WTC11 (cell line): ENCODE results near the gene AKNAD1. TPM values are rescaled to one million over a fixed set of nuclear protein-coding genes. Genes with fewer than 3 reads are reported as not detected.

Source experiments
- ATAC-seq: fragments of 200-7000 bp; cut with Tn5 transposase; 2 replicates; pipeline ENCODE4 v1.10.0; 2021; ENCODE audit warnings: mild to moderate bottlenecking, moderate library complexity
- CTCF ChIA-PET: fragments of 300-600 bp; sonication (Branson Sonifier 250); formaldehyde crosslinking; loops from one replicate; lab custom pipeline; 2021; ENCODE audit warnings: antibody characterized with exemption; lab: Charles Lee
- POLR2A ChIA-PET: fragments of 350-600 bp; sonication (Branson Sonifier 250); formaldehyde crosslinking; loops from one replicate; lab custom pipeline; 2021; ENCODE audit warnings: antibody characterized with exemption; lab: Charles Lee
- DNase-seq: peaks from one replicate; pipeline ENCODE4 v3.0.0; 2021; ENCODE audit warnings: low spot score
- H3K27ac Mint-ChIP-seq: 2 replicates; pipeline ENCODE4 v1.8.0; 2021; ENCODE audit warnings: mixed read lengths
- H3K27me3 Mint-ChIP-seq: 2 replicates; pipeline ENCODE4 v1.8.0; 2021; ENCODE audit warnings: low read depth, mild to moderate bottlenecking, moderate library complexity, mixed read lengths
- H3K36me3 Mint-ChIP-seq: 2 replicates; pipeline ENCODE4 v1.8.0; 2021; ENCODE audit warnings: mixed read lengths
- H3K4me1 Mint-ChIP-seq: 2 replicates; pipeline ENCODE4 v1.8.0; 2022; ENCODE audit warnings: mixed read lengths
- H3K4me3 Mint-ChIP-seq: 2 replicates; pipeline ENCODE4 v1.8.0; 2021; ENCODE audit warnings: mild to moderate bottlenecking, moderate library complexity, mixed read lengths
- H3K9me3 Mint-ChIP-seq: 2 replicates; pipeline ENCODE4 v1.8.0; 2021; ENCODE audit warnings: mixed read lengths
- ATF1 ChIP-seq: sonication (generic); formaldehyde crosslinking; IDR thresholded peaks from 2 replicates; pipeline ENCODE4 v1.8.1; 2023; ENCODE audit warnings: mild to moderate bottlenecking, moderate library complexity, missing genetic modification reagents
- ELF4 ChIP-seq: sonication (generic); formaldehyde crosslinking; IDR thresholded peaks from 2 replicates; pipeline ENCODE4 v1.8.1; 2022; ENCODE audit warnings: low read depth, mild to moderate bottlenecking, moderate library complexity, missing genetic modification reagents
- ESRRA ChIP-seq: sonication (generic); formaldehyde crosslinking; IDR thresholded peaks from 2 replicates; pipeline ENCODE4 v1.8.1; 2022; ENCODE audit warnings: mild to moderate bottlenecking, missing genetic modification reagents, borderline replicate concordance
- GABPB1 ChIP-seq: sonication (generic); formaldehyde crosslinking; IDR thresholded peaks from 2 replicates; pipeline ENCODE4 v1.8.1; 2023; ENCODE audit warnings: mild to moderate bottlenecking, missing genetic modification reagents
- IRF2 ChIP-seq: sonication (generic); formaldehyde crosslinking; IDR thresholded peaks from 2 replicates; pipeline ENCODE4 v1.8.0; 2022; ENCODE audit warnings: low read depth, missing genetic modification reagents, borderline replicate concordance
- NFYB ChIP-seq: sonication (generic); formaldehyde crosslinking; conservative IDR thresholded peaks from 2 replicates; pipeline ENCODE4 v1.8.0; 2022; ENCODE audit warnings: low read depth, missing genetic modification reagents
- NR1H2 ChIP-seq: sonication (generic); formaldehyde crosslinking; IDR thresholded peaks from 2 replicates; pipeline ENCODE4 v1.9.0; 2021; ENCODE audit warnings: mild to moderate bottlenecking, moderate library complexity, missing genetic modification reagents
- NR2C2 ChIP-seq: sonication (generic); formaldehyde crosslinking; IDR thresholded peaks from 2 replicates; pipeline ENCODE4 v1.8.0; 2022; ENCODE audit warnings: mild to moderate bottlenecking, missing genetic modification reagents
- NR3C1 ChIP-seq: sonication (generic); formaldehyde crosslinking; conservative IDR thresholded peaks from 2 replicates; pipeline ENCODE4 v1.8.1; 2023; ENCODE audit warnings: low read depth, mild to moderate bottlenecking, missing genetic modification reagents
- PRRX2 ChIP-seq: fragments of 250-450 bp; sonication (Bioruptor Pico); IDR thresholded peaks from 2 replicates; pipeline ENCODE4 v1.8.0; 2021; ENCODE audit warnings: mild to moderate bottlenecking
- ZNF138 ChIP-seq: sonication (generic); formaldehyde crosslinking; conservative IDR thresholded peaks from 2 replicates; pipeline ENCODE4 v1.8.1; 2022; ENCODE audit warnings: mild to moderate bottlenecking, moderate library complexity, missing genetic modification reagents
- total RNA-seq: library from RNA; stranded (reverse); gene quantifications from 3 replicates; pipeline ENCODE4 v1.2.3, GENCODE V29; 2021
- TF ChIP-seq, protein P1 (sequence below): sonication (generic); formaldehyde crosslinking; IDR thresholded peaks from 2 replicates; pipeline ENCODE4 v1.8.1; 2022; ENCODE audit warnings: mild to moderate bottlenecking, missing genetic modification reagents, moderate library complexity, borderline replicate concordance
- TF ChIP-seq, protein P2 (sequence below): fragments of 250-450 bp; sonication (Bioruptor Pico); IDR thresholded peaks from 2 replicates; pipeline ENCODE4 v1.8.0; 2021; ENCODE audit warnings: mild to moderate bottlenecking
- TF ChIP-seq, protein P3 (sequence below): sonication (generic); formaldehyde crosslinking; IDR thresholded peaks from 2 replicates; pipeline ENCODE4 v1.8.0; 2022; ENCODE audit warnings: mild to moderate bottlenecking, missing genetic modification reagents
- TF ChIP-seq, protein P4 (sequence below): sonication (generic); formaldehyde crosslinking; IDR thresholded peaks from 2 replicates; pipeline ENCODE4 v1.8.1; 2022; ENCODE audit warnings: mild to moderate bottlenecking, moderate library complexity, missing genetic modification reagents
- TF ChIP-seq, protein P5 (sequence below): sonication (generic); formaldehyde crosslinking; IDR thresholded peaks from 2 replicates; pipeline ENCODE4 v1.8.1; 2023; ENCODE audit warnings: mild to moderate bottlenecking, missing genetic modification reagents
- TF ChIP-seq, protein P6 (sequence below): sonication (generic); formaldehyde crosslinking; IDR thresholded peaks from 2 replicates; pipeline ENCODE4 v1.8.1; 2023; ENCODE audit warnings: mild to moderate bottlenecking, missing genetic modification reagents, moderate library complexity

AKNAD1 gene
- total RNA-seq, 1 experiment from 2014 or later, result not detected

DNA sequence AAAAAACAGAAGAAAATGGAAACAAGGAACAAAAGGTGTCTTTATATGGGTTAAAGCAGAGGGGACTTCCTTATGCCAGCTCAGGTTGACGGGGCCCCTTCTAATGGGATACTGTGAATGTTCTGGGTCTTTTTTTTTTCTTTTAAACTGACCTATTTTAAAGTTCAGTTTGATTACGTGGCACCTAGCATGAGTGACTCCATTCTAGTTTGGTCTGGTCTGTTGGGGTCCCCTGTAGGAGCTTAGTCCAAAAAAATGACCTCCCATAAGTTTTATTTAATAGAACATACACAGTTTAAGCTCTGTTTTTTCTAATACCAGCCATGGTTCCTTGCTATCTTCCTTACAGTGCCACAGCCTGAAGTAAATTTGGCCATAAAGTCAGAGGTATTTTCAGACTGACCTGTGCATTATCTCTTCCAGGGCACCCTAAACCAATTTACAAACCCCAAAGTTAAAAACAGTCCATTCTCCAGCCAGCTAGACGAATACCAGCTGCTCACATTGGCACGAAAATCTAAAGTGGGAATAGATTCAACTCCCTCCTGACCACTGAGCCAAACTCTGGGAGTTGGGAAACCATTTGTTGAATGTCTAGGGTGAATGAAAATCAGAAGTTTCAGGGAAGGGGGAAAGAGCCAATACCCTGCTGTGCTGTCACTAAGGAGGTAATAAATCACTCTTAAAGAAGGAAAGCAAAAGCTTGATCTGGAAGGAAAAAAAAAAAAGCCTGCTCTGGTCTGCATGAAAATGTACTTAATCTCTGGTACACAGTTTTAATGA is 42.4 kb downstream of the AKNAD1 start:
- ChIA-PET POLR2A (no interaction called here), CTCF (interaction anchor here (0.8 to 0.9 kb wide), 2 partner anchors 14 to 84 kb away, joined by 3 to 4 read pairs; no protein-coding TSS in a partner anchor)
- no peaks in the 10 kb centered on the region for H3K9me3 Mint-ChIP-seq
- H3K27ac Mint-ChIP-seq, result no peak overlapping the region
- ATAC-seq (no peak), DNase-seq (no peak)
- peaks cover 2% of the 10 kb centered on the region; the same call in 1 of the 2 replicates for H3K36me3 Mint-ChIP-seq
- H3K27me3 Mint-ChIP-seq, result no peaks in the 10 kb centered on the region
- no peak overlapping the region for H3K4me3 Mint-ChIP-seq
- peaks cover 35% of the 10 kb centered on the region for H3K4me1 Mint-ChIP-seq
- TF ChIP-seq NR2C2 (no peak), NR1H2 (no peak), ZNF138 (CRISPR knock-in tag) (no peak), ESRRA (no peak), ATF1 (CRISPR knock-in tag) (no peak), NR3C1 (no peak), ELF4 (CRISPR knock-in tag) (no peak), PRRX2 (CRISPR knock-in tag) (no peak), NFYB (CRISPR knock-in tag) (no peak)
- TF ChIP-seq, protein P1, sequence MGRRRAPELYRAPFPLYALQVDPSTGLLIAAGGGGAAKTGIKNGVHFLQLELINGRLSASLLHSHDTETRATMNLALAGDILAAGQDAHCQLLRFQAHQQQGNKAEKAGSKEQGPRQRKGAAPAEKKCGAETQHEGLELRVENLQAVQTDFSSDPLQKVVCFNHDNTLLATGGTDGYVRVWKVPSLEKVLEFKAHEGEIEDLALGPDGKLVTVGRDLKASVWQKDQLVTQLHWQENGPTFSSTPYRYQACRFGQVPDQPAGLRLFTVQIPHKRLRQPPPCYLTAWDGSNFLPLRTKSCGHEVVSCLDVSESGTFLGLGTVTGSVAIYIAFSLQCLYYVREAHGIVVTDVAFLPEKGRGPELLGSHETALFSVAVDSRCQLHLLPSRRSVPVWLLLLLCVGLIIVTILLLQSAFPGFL (CRISPR knock-in tag), result no peak
- TF ChIP-seq, protein P2, sequence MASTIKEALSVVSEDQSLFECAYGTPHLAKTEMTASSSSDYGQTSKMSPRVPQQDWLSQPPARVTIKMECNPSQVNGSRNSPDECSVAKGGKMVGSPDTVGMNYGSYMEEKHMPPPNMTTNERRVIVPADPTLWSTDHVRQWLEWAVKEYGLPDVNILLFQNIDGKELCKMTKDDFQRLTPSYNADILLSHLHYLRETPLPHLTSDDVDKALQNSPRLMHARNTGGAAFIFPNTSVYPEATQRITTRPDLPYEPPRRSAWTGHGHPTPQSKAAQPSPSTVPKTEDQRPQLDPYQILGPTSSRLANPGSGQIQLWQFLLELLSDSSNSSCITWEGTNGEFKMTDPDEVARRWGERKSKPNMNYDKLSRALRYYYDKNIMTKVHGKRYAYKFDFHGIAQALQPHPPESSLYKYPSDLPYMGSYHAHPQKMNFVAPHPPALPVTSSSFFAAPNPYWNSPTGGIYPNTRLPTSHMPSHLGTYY (CRISPR knock-in tag), result no peak
- TF ChIP-seq, protein P3, sequence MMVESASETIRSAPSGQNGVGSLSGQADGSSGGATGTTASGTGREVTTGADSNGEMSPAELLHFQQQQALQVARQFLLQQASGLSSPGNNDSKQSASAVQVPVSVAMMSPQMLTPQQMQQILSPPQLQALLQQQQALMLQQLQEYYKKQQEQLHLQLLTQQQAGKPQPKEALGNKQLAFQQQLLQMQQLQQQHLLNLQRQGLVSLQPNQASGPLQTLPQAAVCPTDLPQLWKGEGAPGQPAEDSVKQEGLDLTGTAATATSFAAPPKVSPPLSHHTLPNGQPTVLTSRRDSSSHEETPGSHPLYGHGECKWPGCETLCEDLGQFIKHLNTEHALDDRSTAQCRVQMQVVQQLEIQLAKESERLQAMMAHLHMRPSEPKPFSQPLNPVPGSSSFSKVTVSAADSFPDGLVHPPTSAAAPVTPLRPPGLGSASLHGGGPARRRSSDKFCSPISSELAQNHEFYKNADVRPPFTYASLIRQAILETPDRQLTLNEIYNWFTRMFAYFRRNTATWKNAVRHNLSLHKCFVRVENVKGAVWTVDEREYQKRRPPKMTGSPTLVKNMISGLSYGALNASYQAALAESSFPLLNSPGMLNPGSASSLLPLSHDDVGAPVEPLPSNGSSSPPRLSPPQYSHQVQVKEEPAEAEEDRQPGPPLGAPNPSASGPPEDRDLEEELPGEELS, result no peak
- TF ChIP-seq, protein P4, sequence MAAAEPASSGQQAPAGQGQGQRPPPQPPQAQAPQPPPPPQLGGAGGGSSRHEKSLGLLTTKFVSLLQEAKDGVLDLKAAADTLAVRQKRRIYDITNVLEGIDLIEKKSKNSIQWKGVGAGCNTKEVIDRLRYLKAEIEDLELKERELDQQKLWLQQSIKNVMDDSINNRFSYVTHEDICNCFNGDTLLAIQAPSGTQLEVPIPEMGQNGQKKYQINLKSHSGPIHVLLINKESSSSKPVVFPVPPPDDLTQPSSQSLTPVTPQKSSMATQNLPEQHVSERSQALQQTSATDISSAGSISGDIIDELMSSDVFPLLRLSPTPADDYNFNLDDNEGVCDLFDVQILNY (CRISPR knock-in tag), result no peak
- TF ChIP-seq, protein P5, sequence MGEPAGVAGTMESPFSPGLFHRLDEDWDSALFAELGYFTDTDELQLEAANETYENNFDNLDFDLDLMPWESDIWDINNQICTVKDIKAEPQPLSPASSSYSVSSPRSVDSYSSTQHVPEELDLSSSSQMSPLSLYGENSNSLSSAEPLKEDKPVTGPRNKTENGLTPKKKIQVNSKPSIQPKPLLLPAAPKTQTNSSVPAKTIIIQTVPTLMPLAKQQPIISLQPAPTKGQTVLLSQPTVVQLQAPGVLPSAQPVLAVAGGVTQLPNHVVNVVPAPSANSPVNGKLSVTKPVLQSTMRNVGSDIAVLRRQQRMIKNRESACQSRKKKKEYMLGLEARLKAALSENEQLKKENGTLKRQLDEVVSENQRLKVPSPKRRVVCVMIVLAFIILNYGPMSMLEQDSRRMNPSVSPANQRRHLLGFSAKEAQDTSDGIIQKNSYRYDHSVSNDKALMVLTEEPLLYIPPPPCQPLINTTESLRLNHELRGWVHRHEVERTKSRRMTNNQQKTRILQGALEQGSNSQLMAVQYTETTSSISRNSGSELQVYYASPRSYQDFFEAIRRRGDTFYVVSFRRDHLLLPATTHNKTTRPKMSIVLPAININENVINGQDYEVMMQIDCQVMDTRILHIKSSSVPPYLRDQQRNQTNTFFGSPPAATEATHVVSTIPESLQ, result no peak
- TF ChIP-seq, protein P6, sequence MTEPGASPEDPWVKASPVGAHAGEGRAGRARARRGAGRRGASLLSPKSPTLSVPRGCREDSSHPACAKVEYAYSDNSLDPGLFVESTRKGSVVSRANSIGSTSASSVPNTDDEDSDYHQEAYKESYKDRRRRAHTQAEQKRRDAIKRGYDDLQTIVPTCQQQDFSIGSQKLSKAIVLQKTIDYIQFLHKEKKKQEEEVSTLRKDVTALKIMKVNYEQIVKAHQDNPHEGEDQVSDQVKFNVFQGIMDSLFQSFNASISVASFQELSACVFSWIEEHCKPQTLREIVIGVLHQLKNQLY (CRISPR knock-in tag), result no peak

DNA sequence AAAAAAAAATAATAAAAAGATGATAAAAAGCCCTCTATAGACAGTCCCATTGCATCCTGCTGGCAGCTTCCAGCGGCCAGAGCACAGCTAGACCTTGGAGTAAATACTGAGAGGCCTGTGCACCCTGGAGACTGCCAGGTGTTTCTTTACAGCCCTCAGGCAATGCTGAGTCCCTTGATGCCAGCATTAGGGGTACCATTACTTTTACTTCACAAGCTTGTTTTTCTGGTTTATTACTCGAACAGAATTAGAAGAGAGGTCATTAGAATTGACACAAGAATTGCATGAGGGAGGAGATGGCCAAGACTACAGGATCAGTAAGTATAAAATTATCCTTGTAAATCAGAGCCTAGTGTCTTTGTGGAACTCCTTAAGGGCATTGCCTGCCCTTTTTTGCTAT is 43.6 kb downstream of the AKNAD1 start:
- DNase-seq, result no peak
- TF ChIP-seq, protein P3, result no peak
- no peak for TF ChIP-seq ZNF138 (CRISPR knock-in tag)
- no peak for TF ChIP-seq IRF2 (CRISPR knock-in tag)
- TF ChIP-seq GABPB1, result no peak
- POLR2A ChIA-PET, result no interaction called here
- H3K4me1 Mint-ChIP-seq, result peaks cover 35% of the 10 kb centered on the region
- no peak overlapping the region for H3K4me3 Mint-ChIP-seq
- CTCF ChIA-PET, result no interaction called here
- H3K9me3 Mint-ChIP-seq, result no peaks in the 10 kb centered on the region
- peaks cover 3% of the 10 kb centered on the region for H3K36me3 Mint-ChIP-seq
- no peak for ATAC-seq
- no peaks in the 10 kb centered on the region for H3K27me3 Mint-ChIP-seq
- no peak overlapping the region for H3K27ac Mint-ChIP-seq
